GM15510 (cell line): ENCODE data around the gene EXOSC7.

Experiments
- POLR2A ChIP-seq: IDR thresholded peaks from 3 replicates; pipeline ENCODE4 v1.6.1; 2011; ENCODE audit warnings: borderline replicate concordance; ENCODE audit not compliant: insufficient read length; ENCODE audit errors: extremely low read depth

Gene EXOSC7

DNA sequence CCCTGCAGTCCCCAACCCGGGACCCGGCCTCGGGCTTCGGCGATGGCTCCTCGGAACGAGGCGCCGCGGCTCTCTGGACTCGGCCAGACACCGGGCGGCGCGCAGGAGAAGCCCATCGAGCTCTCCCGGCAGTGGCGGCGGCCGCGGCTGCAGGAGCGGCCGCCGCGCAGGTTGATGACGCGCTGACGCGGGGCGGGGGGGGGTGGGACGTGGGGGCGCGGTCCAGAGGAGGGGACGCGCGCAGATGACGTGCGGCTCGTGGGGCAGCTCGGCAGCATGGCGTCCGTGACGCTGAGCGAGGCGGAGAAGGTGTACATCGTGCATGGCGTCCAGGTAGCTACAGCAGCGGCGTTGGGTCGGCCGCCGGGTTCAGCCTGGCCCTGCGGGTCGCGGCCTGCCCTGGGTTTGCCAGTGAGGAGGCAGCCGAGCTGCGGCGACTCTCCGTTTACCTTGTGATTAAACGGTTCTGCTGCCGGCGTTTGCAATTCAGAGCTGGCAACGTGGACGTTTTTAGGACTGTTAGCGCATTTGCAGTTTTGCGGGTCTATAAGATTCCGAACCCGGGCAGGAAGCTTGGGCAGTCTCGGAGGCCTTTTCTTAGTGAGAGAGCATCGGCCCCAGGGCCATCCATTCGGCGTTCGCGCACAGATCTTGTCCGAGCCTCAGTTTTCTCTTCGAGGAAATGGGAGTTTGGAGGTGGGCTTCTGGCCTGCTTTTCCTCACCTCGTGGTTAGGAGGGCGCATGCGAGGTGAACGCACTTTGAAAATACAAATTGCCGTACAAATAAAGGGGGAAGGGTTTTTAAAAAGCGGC is at the start of gene EXOSC7, which contains the start of gene ZDHHC3:
Gene EXOSC7, plus strand, starts transcription at position 243 of the 814 bp plus-strand sequence. Its CDS starts 34 bp downstream, at position 277.
Gene ZDHHC3, minus strand, starts transcription at position 173 of the 814 bp plus-strand sequence. CDS start 16,738 bp downstream, outside the sequence.
- peak; percentile 86 for TF ChIP-seq POLR2A

DNA sequence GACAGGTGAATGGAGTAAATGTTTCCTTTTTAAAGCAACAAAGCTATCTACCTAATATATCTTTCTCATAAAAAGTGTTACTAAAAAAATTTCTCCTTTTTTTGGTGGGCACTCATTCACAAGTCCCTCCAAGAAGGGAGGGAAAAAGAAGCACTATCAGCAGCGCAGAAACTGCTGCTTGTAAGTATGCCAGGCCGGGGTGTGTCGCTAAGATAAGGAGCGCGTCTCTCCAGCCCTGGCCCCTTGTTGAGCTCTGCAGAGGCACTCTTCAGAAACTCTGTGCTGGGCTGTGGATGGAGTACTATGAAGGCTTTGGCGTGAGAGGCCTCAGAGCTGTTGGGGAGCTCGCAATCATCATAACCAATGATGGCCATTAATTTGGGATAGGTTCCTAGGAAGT is 49.1 kb upstream of the EXOSC7 start:
- no peak for TF ChIP-seq POLR2A

DNA sequence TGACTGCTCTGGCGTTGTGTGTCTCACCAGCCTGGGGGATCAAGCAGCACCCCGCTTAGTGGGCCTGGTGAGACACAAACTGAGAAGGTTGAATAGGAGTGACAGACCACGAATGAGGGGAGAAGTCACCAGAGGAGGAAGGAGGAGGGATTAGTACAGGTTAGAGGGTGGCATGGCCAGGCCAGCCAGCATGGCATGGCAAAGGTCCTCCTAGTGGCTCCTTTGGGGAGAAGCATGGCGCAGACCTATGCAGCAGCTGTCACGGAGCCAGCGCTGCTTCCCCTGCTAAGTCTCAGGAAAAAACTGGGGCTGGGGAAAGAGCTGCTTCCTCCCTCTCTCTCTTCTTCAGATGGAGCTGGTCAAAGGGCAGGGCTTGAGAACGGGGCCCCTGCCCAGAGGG is 48.7 kb upstream of the EXOSC7 start:
- TF ChIP-seq POLR2A, result no peak

DNA sequence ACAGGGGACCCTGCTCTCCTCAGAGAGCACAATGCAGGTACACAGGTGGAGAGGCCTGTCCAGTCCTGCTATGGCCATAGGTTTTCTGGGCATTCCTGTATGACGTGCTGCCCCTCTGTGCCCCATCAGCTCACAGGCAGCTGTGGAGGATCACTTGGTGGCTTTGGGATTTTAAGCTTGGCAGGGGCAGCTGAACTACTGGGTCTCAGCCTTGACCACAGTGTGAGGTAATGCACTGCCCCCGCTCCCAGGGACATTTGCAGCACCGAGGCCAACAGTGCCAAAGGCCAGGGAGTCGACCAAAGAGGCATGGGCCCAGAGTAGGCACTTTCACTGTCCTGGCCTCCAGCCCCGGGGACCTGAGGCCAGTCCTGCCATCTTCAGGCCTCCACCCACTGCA is 46.3 kb upstream of the EXOSC7 start:
- TF ChIP-seq POLR2A, result no peak

DNA sequence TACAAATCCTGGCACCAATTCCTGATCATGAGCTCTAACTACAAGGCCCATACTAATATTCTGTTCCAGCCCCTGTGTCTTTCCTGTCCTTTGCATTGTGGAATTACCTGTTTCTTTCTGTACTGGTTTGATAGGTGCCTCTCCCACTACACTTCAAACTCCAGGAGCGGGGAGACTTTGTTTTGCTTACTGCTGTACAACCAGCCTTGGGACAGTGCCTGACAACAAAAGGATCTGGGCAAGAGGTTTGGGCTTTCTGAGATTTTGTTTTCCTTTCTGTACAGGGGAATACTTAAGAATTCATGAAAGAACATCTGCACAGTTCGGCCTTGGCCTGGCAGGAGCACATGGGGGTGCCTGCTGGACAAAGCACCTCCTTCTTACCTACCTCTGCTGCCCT is 45.1 kb upstream of the EXOSC7 start:
- TF ChIP-seq POLR2A, result no peak

DNA sequence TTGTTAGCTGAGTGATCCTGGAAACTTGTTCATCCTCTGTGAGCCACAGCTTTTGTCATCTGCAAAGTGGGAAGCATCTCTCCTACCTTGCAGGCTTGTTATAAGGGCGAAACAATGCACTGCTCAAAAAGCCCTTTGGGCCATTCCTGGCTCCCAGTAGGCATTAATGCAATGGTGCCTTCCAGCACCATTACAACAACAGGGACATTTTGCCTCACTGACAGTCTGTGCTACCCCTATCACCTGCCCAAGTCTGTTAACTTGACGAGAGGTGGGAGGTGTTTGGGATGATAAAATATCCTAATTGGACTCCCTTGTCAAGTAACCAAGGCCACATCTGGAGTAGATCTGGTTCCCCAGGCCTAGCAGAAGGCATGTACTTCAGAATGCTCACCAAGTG is 44.3 kb upstream of the EXOSC7 start:
- TF ChIP-seq POLR2A, result no peak

DNA sequence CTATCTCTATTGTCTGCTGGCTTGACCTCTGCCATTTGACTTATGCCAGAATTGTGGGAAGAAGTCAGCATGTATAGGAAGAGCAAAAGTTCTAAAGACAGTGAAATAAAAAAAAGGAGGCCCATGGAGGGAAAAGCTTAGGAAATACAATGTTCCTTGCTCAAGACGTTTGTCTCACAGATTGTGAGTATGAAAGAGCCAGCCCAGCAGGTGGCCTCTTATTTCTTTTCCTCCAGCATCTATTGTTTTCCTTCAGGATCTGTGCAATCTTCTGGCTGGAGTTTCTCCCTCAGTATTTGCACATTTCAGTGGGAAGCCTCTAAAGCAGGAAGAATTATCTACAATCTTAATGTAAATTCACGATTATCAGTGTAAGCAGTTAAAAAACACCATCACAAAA is 43.8 kb upstream of the EXOSC7 start:
- no peak for TF ChIP-seq POLR2A

DNA sequence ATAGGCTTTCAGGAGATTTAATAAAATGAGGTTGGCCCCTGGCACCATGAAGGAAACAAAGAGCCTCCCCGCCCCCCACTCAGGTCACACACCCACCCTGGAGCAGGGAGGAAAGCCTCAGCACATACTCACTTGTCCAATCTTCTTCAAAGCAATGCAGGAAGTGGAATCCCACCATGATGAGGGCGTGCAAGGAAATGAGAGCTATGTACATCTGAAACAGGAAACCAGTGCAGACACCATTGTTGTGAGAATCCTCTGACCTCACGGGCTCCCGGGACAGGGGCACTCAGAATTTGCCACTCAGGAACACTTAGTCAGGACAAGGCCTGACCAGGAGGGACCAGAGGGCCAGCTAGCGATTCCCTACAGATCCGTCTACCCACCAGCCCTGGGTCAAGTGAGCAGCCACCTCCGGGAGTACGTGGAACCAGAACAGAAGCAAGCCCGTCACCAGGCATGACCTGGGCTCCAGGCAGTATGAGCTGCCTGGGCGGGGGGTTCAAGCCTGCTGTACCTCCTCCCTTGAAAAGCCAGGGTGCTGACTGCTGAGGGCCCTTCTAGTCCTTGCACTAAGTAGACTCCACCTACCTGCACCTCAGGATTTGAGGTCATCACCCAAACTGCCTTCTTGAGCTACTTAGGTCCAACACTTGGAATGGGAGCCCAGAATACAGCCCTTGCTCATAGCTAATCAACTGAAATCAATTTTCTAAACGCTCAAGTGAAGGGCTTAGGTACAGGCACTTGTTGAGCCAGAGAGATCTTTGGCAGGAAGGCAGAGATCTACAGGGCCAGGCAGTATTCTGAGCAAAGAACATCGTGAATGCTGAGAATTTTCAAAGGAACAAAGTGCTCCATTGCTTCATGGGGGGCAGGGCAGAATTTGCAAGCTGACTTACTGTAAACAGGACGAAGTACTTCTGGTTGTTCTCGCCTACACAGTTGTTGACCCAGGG is 42.8 kb upstream of the EXOSC7 start:
- no peak for TF ChIP-seq POLR2A

DNA sequence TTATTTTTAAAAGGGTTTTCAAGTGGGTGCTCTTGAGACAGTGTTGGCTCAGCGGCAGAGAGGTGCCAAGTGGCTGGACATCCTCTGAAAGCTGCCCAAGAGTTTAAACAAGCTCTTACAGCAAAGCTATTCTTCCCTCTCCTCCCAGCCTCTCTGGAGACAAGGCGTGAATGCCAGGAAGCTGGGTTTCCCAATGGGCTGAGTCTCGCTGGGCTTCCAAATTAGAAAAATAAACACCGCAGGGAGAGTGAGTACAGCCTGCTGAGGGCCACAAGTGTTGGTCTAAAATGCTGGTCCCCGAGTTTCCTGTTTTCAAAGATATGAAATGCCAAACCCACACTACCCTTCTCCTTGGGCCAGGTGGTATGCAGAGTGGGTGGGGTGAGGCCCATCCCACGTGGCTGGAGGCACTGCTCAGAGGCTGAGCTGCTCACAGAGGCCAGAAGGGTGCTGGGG is 36.4 kb upstream of the EXOSC7 start:
- no peak for TF ChIP-seq POLR2A

DNA sequence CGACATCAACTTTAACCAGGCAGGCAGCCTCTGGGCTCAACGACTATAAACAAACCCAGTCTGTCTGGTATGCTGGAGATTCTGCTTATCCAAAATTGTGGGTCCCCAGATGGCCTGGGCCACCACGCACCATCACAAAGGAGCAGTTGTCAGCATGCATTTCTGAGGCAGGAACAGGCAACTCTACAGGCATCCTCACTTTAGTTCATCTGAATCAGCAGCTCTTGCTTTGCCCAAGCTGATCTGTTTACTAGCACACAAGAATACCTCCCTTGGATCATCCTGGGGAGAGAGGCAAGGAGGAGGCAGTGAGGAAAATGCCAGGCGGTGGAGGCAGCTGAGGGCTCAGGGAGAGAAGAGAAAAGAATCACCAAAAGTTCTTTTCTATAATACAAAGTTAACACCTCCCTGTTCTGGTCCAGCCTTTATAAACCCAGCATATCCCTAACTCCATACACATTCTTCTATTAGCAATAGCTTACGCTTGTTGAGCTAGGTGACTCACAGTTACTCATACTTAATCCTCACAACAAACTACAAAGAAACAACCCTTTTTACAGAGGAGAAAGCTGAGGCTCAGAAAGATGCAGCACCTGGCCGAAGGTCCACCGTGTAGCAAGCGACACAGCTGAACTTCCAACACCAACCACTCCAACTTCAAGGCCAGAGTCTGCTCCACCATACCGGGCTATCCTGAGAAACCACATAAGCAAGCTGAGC is 33.7 kb upstream of the EXOSC7 start:
- TF ChIP-seq POLR2A, result no peak

DNA sequence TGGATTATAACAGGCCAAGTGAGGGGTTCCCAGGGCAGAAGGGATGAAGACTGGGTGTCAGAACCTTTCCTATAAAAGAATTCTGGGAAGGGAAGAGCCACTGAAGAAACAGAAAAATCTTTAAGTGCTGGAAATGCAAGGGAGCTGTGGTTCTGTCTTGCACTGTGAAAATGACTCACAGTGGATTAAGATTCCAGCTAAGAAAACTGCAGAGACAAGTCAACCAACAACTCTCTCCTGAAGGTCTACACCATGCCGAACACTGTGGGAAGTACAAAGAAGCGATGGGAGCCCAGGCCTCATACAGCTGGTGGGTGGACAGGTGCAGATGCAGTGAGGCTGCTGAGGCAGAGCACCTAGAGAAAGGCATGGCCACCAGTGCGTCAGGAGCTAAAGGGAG is 27.8 kb upstream of the EXOSC7 start:
- no peak for TF ChIP-seq POLR2A

DNA sequence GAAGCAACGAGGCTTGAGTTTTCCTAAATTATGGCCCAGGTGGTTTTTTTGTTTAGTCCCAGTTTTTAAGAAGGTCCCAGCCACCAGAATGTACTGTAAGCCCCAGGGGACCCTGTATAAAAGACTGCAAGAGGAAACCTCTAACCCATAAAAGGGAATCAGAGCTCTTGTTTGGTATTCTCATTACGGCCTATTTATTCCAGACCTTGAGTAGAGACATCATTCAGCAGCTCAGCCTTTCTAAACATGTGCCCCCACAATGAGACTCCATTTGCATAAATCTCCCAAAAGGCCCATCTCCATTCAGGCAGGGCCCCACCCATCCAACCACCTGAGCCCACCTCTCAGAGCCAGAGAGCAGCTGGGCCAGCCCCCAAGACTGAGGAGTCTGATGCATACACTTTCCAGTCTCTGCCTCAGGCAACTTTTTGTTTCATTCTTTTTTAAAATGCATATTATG is 25.7 kb upstream of the EXOSC7 start:
- no peak for TF ChIP-seq POLR2A

DNA sequence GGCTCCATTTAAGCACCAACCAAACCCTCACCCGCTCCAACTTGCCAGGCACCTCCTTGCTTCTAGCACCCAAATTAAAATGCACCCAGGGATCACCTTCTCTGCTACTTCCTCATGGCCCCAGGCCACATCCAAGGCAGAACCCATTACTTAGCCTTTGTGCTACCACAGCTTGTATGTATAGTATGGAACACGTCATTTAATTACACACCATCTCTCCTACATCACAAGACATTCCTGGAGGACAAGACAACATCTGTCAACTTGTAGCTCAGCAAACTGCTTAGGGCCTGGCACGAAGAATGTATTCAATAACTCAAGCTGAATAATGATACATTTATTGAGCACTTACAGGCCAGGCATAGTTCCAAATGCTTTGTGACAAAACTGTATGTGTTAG is 23.4 kb upstream of the EXOSC7 start:
- TF ChIP-seq POLR2A, result no peak

DNA sequence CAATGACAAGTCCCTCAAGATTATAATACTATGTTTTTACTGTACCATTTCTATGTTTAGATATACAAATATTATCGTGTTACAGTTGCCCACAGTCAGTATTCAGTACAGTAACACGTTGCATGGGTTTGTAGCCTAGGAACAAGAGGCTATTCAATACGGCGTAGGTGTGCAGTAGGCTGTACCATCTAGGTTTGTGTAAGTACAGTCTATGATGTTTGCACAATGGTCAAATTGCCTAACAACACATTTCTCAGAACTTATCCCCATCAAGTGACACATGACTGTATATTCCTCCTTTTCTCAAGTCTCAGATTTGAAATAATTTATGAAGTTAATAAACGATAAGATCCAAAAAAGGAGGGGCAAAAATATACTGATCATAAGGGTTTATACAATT is 21.7 kb upstream of the EXOSC7 start:
- TF ChIP-seq POLR2A, result no peak
